OCI-M2 (cell line): ENCODE results near the gene COL7A1.

Experiments used
- DNase-seq: peaks from one replicate; lab custom pipeline; 2025; ENCODE audit not compliant: unreplicated experiment; lab: John Stamatoyannopoulos, UW

The COL7A1 gene

DNA sequence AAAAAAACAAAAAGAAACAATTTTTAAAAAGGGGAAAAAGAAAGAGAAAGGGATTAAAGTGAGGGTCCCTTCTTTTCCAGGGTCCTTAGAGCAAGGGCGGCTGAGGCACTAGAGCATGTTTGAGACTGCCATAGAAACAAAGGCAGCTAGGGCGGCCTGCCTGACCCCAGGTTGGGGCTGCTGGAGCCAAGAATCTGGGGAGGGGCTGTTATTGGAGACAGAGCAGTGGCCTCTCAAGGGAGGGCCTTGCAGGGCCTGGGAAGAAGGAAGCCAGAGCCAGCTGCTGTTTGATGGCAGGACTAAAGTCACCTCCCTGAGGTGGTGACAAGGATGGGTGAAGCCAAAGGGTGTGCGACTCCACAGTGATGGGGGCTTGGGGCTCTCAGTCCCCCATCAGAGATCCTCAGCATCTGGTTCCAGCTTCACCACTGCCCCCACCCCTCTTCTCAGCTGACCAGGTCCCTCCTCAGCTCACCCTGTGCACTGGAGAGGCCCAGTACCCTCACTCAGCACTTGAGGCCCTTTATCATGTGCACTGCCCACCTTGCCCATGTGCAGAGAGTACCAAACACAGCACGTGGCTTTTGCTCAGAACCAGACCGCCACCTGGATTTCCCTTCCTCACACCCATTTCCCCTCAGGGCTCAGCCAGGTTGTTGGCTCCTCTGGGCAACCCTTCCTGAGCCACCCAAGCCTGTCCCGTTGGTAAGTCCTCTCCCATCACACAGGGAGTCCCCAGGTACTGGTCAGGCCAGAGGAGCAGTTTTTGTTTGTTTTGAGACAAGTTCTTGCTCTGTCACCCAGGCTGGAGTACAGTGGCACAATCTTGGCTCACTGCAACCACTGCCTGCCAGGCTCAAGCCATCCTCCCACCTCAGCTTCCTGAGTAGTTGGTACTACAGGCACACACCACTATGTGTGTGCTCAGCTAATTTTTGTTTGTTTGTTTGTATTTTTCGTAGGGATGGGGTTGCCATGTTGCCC lies 24.7 kb upstream of the COL7A1 start:
- DNase-seq: no peak

DNA sequence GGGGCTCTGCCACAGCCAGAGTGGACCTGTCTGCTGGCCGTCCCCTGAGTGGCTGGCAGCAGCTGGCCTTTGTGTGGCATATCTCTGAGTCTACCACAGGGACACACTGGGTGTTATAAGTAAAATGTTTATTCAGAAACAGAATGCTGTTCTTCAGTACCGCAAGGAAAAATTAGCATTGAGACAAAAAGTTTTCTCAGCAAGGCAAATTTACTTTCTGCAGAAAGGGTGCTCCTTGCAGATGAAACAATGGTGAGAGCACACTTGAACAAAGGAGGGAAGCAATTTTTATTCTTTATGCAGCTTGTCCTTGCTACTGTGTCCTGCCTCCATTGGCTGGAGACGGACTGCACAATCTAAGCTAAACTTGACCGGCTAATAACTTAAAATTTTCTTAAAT lies 22.4 kb upstream of the COL7A1 start:
- no peak for DNase-seq

DNA sequence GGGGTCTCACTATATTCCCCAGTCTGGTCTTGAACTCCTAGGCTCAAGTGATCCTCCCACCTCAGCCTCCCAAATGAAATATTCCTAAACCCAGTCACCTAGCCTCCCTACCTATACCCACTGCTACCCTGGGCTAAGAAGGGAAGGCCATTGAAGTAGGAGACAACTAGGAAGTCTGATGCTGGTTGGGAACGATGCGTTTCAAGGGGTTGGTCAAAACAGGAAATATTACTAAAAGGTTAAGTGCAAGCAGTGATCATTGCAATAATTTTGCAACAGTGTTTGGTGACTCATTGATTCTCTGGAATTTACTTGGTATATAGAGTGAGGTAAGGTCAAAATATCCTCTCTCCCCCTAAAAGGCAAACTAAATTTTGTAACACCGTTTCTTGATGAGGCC lies 18.9 kb upstream of the COL7A1 start:
- DNase-seq: no peak

DNA sequence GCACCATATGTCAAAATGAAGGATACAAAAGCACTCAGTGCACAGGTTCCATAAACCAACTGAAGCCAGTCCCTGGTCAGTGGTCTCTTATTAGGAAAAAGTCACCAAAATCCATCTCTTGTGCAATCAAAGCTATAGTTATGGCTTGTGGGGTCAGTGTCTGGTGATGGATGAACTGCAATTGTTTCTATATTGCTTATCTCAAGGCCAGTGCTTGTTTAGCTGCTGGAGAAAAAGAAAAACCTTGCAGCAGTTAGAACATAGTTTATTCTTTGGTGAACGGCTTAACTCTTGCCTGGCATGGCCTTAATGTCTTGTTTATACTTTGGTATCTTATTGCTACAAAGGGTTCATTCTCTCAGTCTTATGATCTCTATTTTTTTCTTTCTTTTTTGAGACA lies 17.2 kb upstream of the COL7A1 start:
- DNase-seq: no peak

DNA sequence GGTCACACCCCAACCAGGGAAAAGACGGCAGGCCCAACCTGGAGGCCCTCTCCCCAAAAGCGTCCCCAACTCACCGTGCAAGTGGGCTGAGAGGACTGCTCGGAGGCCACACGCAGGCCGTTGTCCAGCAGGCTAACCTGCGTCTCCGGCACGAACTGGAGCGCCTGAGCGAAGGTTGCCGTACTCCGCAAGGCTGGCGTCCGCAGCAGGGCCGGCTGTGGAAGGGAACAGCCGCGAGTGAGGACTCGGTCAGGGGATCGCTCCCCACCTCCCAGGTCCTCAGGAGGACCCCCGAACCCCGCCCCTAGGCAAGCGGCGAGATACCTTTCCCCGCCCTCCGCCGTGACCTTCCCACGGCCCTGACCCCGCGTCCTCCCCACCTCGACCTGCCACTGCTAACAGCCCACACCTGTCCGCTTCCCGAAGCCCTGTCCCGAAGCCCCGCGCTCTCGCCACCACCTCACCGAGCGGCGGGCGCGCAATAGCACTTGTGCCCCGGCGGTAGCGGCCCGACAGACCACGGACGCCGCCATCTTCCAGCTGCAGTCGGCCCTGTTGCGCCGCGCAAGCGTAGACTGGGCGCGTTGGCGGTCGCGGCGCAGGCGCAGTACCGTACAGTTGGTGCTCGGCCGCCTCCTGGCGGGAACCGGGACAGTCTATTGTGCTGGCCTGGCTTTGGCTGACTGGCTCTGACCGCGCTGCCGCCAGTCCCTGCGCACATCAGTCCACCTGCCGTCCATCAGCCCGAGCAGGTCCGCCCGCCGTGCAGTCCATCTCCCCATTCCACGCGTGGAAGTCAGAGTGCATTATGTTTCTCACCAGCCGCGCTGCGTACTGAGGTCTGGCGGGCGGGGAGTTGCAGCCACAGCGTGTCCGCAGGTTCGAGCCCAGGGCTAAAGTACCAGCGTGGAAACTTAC lies 14.2 kb upstream of the COL7A1 start, which contains the start of gene UQCRC1:
Gene UQCRC1 (minus strand): TSS at position 559 of the 918 bp plus-strand sequence. CDS start 26 bp downstream, at position 533.
- peak; percentile 32 for DNase-seq

DNA sequence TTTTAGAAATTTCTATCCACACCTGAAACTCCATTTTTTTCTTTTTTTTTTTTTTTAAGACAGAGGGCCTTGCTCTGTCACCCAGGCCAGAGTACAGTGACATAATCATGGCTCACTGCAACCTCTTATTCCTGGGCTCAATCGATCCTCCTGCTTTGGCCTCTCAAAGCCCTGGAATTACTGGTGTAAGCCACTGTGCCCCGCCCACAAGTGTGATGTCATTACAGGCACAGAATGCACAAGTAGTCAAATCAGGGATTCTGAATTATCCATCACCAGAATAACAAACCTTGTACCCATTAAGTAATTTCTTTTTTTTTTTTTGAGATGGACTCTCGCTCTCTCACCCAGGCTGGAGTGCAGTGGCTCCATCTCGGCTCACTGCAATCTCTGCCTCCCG lies 12.4 kb upstream of the COL7A1 start:
- no peak for DNase-seq

DNA sequence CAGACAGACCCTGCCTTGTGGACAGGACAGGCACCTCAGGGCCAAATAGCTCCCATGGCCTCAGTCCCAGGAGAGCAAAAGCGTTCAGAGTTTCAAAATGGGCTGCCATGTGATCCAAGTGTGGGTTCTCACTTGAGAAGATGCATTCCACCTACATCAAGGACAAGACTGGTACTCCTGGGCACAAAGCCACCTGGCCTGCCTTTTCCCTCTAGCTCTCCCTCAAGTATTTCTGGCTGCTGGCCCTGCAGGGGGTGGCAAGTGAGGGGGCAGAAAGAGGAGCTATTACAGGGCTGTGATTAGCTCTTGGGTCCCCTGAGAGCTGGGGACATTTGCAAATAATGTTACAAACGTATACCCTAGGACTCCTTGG lies 6.5 kb upstream of the COL7A1 start:
- DNase-seq: no peak

DNA sequence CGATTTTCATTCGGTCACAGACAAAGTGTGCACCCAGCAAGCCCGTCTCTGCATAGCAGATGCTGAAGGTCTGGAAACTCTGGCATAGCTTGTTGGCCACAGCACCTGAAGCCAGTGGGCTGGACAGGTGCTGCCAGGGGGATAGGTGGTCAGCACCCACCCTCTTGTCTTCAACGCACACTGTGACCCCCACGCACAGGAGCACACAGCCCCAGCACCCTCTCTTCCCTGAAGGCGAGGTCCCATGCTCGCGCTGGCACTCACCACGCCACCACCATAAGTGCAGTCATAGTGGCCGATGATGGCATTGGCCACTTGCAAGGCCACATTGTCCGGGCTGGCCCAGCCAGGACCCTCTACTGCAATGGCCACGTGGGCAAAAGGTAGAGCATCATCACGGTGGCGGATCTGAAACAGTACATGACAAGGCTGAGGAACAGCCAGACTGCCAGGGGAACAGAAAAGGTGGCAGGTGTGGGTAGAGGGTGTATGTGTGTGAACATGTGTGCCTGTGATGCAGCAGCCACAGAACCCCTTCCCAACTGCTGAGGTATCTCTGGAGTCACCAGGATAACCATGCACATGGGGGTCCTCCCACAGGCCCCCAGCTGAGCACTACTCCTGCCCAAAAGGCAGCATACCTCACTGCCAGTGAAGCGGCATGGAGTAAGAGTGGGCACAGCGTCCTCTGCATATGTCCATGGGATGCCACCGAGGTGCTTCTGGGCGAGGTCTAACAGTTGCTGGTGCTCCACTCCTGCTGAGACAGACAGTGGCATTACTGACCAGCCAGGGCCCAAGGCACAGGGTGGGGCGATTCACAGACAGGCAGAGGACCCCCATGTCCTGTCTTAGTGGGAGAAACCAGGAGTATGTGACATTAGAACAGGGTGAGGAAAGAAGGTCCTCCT lies 5.8 kb upstream of the COL7A1 start:
- no peak for DNase-seq

DNA sequence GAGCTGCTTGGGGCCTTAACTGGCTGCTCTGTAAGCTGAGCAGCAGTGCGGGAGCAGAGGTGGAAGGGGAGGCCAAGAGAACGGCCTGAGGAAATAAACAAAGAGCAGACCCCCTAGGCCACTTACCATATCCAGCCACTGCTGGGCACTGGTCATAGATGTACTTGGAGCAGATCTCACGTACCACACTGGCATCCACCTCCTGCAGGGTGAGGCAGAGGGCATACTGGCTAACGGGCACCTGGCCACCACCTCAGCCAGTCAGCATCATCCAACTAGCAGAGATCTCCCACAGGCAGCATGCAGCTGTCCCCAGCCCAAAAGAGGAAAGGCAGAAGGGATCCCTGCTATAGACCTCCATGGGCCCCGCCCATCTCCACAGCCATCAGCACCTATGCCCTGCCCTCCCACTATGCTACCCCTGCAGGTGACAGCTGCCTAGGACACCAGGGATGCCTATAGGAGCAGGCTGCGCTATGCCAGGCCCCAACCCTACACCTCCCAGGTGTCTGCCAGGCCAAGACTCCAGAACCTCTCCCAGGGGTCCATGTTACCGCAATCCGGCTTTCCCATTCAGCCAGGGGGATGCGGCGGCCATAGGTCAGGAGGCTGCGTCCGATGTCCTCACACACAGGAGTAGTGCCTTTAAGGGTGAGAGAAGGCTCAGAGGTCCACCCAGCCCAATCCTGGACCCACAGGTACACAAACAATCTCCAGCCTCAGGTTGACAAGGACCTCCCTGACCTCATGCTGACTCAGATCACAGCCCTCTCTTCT lies 4.6 kb upstream of the COL7A1 start:
- DNase-seq: no peak

DNA sequence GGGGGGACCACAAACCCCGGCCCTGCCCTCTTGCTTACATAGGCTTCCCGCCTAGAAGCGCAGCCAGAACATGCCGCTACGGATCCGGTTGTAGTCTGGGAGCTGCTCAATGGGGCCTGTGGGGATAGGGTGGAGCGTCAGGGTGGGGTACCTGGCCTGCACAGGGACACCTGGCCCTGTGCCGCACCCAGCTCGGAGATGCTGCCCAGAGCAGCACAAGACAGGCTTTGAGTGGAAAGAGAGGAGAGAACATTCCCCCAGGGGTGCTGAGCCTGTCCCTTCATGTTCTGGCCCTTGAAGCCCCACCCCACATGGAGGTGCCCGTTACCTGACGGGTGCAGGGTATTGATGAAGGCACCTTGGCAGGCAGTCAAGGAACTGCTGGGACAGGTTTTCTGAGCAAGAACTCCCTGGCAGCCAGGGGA lies 4.0 kb upstream of the COL7A1 start:
- no peak for DNase-seq

DNA sequence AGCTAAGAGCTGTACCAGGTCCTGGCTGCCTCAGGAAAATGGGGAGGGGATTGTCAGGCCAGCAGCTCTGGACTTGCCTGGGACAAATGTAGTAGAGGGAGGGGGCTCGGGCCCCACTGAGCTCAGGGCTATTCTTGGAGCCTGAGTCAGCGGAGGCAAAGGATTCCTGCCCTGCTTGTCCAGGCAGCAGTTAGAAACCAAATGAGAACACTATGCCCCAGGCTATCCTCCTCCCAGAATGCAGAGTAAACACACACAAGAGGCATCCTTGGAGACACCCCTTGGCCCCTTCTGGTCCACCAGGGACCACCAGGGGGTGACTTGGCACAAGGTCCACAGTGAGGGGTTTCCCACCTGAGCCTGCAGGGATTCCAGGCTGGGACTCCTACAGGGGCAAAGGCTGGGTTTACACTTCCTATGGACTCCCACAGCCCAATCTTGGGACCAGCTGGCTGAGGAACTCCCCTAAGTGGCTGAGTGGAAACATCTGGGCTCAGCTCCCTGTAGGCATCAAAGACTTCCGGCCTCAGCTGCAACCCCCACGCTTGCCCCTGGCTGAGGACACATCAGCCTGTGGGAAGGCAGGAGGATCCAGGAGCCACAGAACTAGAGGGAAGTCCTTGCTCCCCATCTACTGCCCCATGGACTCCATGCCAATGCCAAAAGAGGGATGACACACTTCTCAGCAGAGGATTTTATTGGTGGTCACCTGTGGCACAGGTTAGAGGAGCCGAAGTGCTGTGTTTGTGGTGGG lies 3.4 kb upstream of the COL7A1 start:
- DNase-seq: no peak

DNA sequence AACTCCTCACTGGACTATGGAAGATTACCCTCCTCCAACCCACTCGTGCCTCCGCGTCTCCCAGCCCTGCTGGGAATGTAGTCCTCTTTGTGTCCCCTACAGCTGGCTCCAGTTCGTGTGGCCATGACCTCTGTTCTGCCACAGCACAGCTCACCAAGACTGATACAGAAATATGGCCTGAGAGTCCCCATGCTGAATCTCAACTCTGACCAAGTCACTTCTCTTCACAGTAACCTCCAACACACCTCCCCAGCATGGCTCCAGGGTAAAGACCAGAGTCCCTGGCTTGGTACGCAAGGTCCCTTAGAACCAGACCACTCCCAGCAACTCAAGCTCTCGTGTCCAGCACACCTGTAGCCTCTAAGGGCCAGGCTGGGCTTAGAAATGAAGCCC lies 2.3 kb upstream of the COL7A1 start:
- no peak for DNase-seq

DNA sequence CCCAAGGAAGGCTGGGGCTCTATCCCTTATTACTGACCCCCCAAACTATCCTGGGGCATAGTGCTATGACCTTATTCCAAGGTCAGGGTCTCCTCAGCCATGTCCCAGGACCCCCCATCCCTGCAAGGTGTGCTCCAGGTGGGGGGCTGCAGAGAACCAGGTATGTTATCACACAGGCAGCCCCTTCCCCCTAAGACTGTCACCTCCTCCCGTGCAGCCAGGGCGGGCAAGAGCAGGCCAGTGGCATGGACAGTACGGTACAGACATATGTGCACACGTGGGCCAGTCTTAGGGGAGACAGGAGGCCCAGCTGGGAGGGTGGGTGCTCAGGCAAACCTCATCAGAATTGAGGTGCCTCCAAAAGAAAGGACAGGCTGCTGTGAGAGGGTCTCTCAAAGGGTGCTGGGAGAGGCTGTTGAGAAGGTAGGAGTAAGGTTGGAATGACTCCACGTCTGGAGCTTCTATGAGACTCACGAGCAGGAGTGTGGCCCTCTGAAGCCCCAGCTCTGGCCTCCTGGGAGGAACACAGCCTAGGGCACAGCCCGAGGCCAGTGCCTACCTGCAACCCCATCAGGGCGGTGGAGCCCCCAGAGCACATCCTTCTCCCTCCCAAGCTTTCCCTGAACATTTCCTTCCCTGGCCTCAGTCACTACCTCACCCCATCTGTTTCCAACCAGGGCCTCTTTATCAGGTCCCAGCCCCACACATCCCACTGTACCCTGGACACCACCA lies 1.7 kb upstream of the COL7A1 start:
- DNase-seq: no peak

DNA sequence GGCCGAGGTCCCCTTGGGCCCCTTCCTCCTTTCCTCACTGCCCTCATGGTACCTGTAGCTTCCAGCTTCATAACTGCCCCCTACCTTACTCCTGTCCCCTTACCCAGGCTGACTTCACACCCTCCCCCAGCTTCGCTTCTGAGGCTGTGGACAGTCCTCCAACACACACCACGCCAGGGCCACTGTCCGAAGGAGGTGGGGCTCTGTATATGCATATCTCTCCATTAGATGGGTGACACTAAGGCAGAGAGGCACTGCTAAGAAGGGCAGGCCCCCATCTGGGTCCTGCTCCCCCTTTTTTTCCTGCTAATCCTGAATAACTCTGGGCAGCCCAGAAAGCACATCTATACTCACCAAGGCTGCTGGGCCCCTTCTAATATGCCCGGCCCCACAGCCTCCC lies 1.0 kb upstream of the COL7A1 start:
- DNase-seq: no peak

DNA sequence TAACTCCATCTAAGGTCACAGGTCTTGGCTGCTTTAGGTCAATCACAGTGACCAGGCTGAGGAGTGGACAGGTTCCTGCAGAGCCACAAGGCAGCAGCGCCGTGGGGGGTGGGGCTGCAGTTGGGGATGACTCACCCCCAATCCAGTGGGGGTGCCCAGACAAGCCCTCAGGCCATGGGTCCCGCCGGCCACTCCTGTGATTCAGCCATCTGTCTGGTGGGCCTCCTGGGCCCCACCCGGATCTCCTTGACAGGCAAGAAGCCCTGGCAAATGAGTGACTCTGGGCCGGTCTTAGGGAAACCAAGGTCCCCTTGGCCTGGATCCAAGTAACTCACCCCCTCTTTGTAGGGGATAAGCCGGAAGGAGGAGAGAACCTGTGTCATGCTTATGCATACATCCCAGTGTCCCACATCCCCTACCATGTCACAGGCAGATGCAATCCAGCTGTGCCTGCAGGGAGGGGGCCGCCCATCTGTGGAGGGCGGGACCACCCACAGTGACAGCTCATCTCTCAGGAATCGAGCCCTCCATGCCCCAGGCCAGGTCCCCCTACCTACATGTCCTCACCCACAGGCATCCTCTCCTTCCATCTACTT lies 495 bp upstream of the COL7A1 start:
- DNase-seq: no peak

DNA sequence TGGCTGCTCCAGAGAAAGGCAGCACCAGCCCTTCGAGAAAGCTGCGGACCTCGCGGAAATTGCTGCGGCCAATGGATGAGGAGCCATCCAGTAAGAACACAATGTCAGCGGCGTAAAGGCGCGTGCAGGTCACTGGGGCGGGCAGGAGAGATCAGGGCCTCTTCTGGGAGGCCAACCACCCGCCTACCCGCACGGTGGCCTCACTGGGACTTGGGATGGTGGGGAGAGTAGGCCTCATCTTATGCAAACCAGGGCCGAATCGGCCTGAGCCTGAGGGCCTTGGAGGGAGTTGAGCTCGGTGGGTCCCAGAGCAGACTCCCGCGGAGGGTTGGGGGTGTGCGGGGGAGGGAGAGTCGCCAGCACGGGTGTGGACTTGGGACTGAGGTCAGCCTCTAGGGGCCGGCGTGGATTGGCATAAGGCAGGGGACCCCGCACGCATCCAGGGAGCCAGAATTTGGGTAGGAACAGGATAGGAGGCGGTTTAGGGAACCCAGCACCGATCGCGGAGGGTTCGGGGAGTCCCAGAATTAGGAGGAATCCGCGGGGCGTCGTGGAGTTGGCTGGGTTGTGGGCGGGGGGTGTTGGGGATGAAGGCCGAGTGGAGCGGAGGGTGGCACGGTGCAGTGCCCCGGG lies 596 bp downstream of the COL7A1 start:
- no peak for DNase-seq

DNA sequence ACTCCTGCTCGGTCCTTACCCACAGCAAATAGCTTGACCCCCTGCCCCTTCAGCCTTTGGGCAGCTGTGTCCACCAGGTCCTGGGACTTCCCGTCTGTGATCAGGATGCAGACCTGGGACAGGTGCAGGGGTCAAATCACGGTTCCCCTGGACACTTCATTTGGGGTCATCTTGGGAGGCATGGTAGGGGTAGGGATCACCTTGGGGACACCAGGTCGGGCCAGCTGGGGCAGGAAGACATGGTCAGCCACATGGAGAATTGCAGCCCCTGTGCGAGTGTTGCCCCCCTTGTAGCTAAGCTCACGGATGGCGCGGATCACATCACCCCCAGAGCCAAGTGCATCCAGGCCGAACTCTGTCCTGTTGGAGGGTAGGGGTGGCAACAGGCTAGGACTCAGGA lies 1.8 kb downstream of the COL7A1 start:
- DNase-seq: no peak
